HCT116 (cell line): ENCODE measurements around the gene EIF4G2. TPM values are rescaled to one million over a fixed set of nuclear protein-coding genes. Genes with fewer than 3 reads are reported as not detected.

Experiments
- total RNA-seq: library from RNA; stranded (reverse); gene quantifications from one replicate; pipeline ENCODE4 v1.2.1, GENCODE V29; 2021; ENCODE audit not compliant: unreplicated experiment

Gene EIF4G2
- total RNA-seq, 1 experiment from 2014 or later = 888 TPM

Other genes with a start within 250 kb of the EIF4G2 start
- 0.34 TPM for gene LYVE1, start 240.3 kb downstream of the EIF4G2 start, total RNA-seq
- 3.7 TPM for gene IRAG1, start 115.2 kb downstream of the EIF4G2 start, total RNA-seq
- 68.4 TPM for gene CTR9, start 57.7 kb downstream of the EIF4G2 start, total RNA-seq
- gene ZBED5, start 49.1 kb upstream of the EIF4G2 start, total RNA-seq = 26.8 TPM